HEK293 (cell line): Measurements from ENCODE around the gene GALNT9.

Source experiments
- CTCF ChIA-PET: fragments of 350-600 bp; formaldehyde crosslinking; extraction: SDS; loops from one replicate; lab custom pipeline; 2021; ENCODE audit warnings: antibody characterized with exemption; lab: Yijun Ruan, JAX
- POLR2A ChIA-PET: fragments of 300-600 bp; formaldehyde crosslinking; extraction: SDS; loops from one replicate; lab custom pipeline; 2020; ENCODE audit warnings: antibody characterized with exemption, inconsistent platforms; lab: Yijun Ruan, JAX
- H3K27ac ChIP-seq: fragments of 200-500 bp; sonication (Bioruptor generic); 2 replicates; pipeline ENCODE4 v1.5.1; 2014; ENCODE audit warnings: low read depth, low read length, control low read depth, inconsistent platforms; ENCODE audit errors: extremely low read depth
- H3K36me3 ChIP-seq, 2 experiments: fragments of 200-500 bp in 1 of 2; sonication (Bioruptor generic) in 1 of 2; 1 replicate in 1 of 2; 2 replicates in 1 of 2; pipeline ENCODE4 v1.5.1; 2014 to 2017; ENCODE audit warnings: inconsistent platforms in 2 of 2, low read length in 2 of 2; ENCODE audit not compliant: control insufficient read depth in 2 of 2, insufficient read depth in 1 of 2
- H3K4me1 ChIP-seq: fragments of 200-500 bp; sonication (Bioruptor generic); 2 replicates; pipeline ENCODE4 v1.5.1; 2014; ENCODE audit warnings: mild to moderate bottlenecking, low read length, inconsistent platforms; ENCODE audit not compliant: control insufficient read depth, insufficient read depth
- H3K4me3 ChIP-seq: 2 replicates; pipeline ENCODE4 v1.5.1; 2011; ENCODE audit warnings: low read depth, mild to moderate bottlenecking, control low read depth, low read length, moderate library complexity
- H3K9me3 ChIP-seq: fragments of 200-500 bp; sonication (Bioruptor generic); 2 replicates; pipeline ENCODE4 v1.5.1; 2014; ENCODE audit warnings: low read depth, low read length, inconsistent platforms; ENCODE audit not compliant: control insufficient read depth, insufficient read depth
- EGR2 ChIP-seq: fragments of 450-650 bp; formaldehyde crosslinking; IDR thresholded peaks from 2 replicates; pipeline ENCODE4 v1.5.1; 2016; ENCODE audit warnings: low read depth, missing biosample characterization, missing genetic modification characterization
- GLI4 ChIP-seq: fragments of 450-650 bp; formaldehyde crosslinking; IDR thresholded peaks from 2 replicates; pipeline ENCODE4 v1.5.1; 2016; ENCODE audit warnings: missing biosample characterization, missing genetic modification characterization
- HOXD13 ChIP-seq: sonication (generic); formaldehyde crosslinking; IDR thresholded peaks from 2 replicates; pipeline ENCODE4 v1.8.0; 2022; ENCODE audit warnings: missing genetic modification reagents, borderline replicate concordance
- KLF10 ChIP-seq: fragments of 450-650 bp; IDR thresholded peaks from 2 replicates; pipeline ENCODE4 v1.5.1; 2018; ENCODE audit warnings: missing biosample characterization, mild to moderate bottlenecking, missing genetic modification characterization
- KLF7 ChIP-seq: fragments of 450-650 bp; formaldehyde crosslinking; IDR thresholded peaks from 2 replicates; pipeline ENCODE4 v1.5.1; 2016; ENCODE audit warnings: missing biosample characterization, missing genetic modification characterization, borderline replicate concordance
- MEIS1 ChIP-seq: sonication (generic); formaldehyde crosslinking; IDR thresholded peaks from 2 replicates; pipeline ENCODE4 v1.8.1; 2022; ENCODE audit warnings: missing genetic modification reagents, mild to moderate bottlenecking, borderline replicate concordance
- OSR2 ChIP-seq: fragments of 450-650 bp; formaldehyde crosslinking; IDR thresholded peaks from 2 replicates; pipeline ENCODE4 v1.5.1; 2016; ENCODE audit warnings: missing biosample characterization, missing genetic modification characterization
- SALL2 ChIP-seq: fragments of 450-650 bp; formaldehyde crosslinking; IDR thresholded peaks from 2 replicates; pipeline ENCODE4 v1.5.0; 2017; ENCODE audit warnings: missing biosample characterization, mild to moderate bottlenecking, missing genetic modification characterization, borderline replicate concordance
- SCRT2 ChIP-seq: fragments of 450-650 bp; formaldehyde crosslinking; IDR thresholded peaks from 2 replicates; pipeline ENCODE4 v1.5.1; 2016; ENCODE audit warnings: missing biosample characterization, missing genetic modification characterization
- ZFHX2 ChIP-seq: fragments of 450-650 bp; formaldehyde crosslinking; conservative IDR thresholded peaks from 2 replicates; pipeline ENCODE4 v1.5.1; 2016; ENCODE audit warnings: missing biosample characterization, missing genetic modification characterization
- ZFP69B ChIP-seq: fragments of 450-650 bp; formaldehyde crosslinking; IDR thresholded peaks from 2 replicates; pipeline ENCODE4 v1.5.1; 2016; ENCODE audit warnings: missing biosample characterization, missing genetic modification characterization
- ZNF112 ChIP-seq: fragments of 450-650 bp; formaldehyde crosslinking; IDR thresholded peaks from 2 replicates; pipeline ENCODE4 v1.5.0; 2017; ENCODE audit warnings: missing biosample characterization, missing genetic modification characterization
- ZNF175 ChIP-seq: fragments of 450-650 bp; formaldehyde crosslinking; IDR thresholded peaks from 2 replicates; pipeline ENCODE4 v1.5.1; 2016; ENCODE audit warnings: missing biosample characterization, missing genetic modification characterization
- ZNF311 ChIP-seq: fragments of 450-650 bp; formaldehyde crosslinking; IDR thresholded peaks from 2 replicates; pipeline ENCODE4 v1.5.1; 2017; ENCODE audit warnings: missing biosample characterization, missing genetic modification characterization, borderline replicate concordance
- ZNF529 ChIP-seq: fragments of 450-650 bp; formaldehyde crosslinking; IDR thresholded peaks from 2 replicates; pipeline ENCODE4 v1.5.1; 2017; ENCODE audit warnings: missing genetic modification characterization, missing biosample characterization; ENCODE audit not compliant: insufficient replicate concordance
- ZNF530 ChIP-seq: fragments of 450-650 bp; formaldehyde crosslinking; IDR thresholded peaks from 2 replicates; pipeline ENCODE4 v1.5.1; 2016; ENCODE audit warnings: low read depth, missing biosample characterization, missing genetic modification characterization
- ZNF654 ChIP-seq: fragments of 450-650 bp; formaldehyde crosslinking; IDR thresholded peaks from 2 replicates; pipeline ENCODE4 v1.5.1; 2016; ENCODE audit warnings: low read depth, missing biosample characterization, missing genetic modification characterization
- TF ChIP-seq, protein P1 (sequence below): fragments of 450-650 bp; formaldehyde crosslinking; IDR thresholded peaks from 2 replicates; pipeline ENCODE4 v1.5.1; 2017; ENCODE audit warnings: missing biosample characterization, missing genetic modification characterization
- TF ChIP-seq, protein P2 (sequence below): fragments of 450-650 bp; formaldehyde crosslinking; IDR thresholded peaks from 2 replicates; pipeline ENCODE4 v1.5.1; 2016; ENCODE audit warnings: missing biosample characterization, missing genetic modification characterization, borderline replicate concordance
- TF ChIP-seq, protein P3 (sequence below): fragments of 450-650 bp; formaldehyde crosslinking; IDR thresholded peaks from 2 replicates; pipeline ENCODE4 v1.5.1; 2016; ENCODE audit warnings: missing biosample characterization, missing genetic modification characterization, low read depth
- TF ChIP-seq, protein P4 (sequence below): fragments of 450-650 bp; formaldehyde crosslinking; IDR thresholded peaks from 2 replicates; pipeline ENCODE4 v1.5.1; 2016; ENCODE audit warnings: missing biosample characterization, missing genetic modification characterization
- TF ChIP-seq, protein P5 (sequence below): fragments of 450-650 bp; formaldehyde crosslinking; IDR thresholded peaks from 2 replicates; pipeline ENCODE4 v1.5.1; 2016; ENCODE audit warnings: missing biosample characterization, missing genetic modification characterization
- TF ChIP-seq, protein P6 (sequence below): fragments of 450-650 bp; formaldehyde crosslinking; IDR thresholded peaks from 2 replicates; pipeline ENCODE4; 2016; ENCODE audit warnings: missing biosample characterization, missing genetic modification characterization

The GALNT9 gene

DNA sequence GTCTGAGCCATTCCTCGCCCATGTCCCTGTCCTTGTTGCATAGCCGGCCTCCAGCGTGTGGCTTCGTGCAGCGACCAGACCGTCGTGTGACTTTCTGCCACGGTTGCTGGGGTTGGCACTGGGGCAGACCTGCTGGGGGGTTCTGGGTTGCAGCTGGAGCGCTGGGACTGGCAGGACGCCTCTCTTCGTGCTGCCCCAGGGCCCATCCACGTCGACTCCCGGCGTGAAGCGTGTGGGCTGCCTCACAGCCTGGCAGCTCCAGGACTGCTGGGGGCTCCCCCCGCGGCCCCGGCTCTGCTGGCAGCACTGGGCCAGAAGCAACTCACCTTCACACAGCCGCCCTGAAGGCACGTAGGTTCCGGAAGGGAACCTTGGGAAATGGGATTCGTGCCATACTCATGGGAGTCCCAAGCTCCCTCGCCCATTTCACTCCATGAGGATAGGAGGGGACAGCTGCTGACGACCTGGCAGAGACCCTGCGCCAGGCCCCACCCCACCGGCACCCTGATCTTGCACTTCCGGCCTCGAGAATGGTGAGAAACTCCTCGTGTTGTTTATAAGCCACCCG is 51.9 kb downstream of the GALNT9 start (continued):
- TF ChIP-seq, protein P1, sequence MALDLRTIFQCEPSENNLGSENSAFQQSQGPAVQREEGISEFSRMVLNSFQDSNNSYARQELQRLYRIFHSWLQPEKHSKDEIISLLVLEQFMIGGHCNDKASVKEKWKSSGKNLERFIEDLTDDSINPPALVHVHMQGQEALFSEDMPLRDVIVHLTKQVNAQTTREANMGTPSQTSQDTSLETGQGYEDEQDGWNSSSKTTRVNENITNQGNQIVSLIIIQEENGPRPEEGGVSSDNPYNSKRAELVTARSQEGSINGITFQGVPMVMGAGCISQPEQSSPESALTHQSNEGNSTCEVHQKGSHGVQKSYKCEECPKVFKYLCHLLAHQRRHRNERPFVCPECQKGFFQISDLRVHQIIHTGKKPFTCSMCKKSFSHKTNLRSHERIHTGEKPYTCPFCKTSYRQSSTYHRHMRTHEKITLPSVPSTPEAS = no peak
- TF ChIP-seq GLI4 (tag by site-specific recombination) = no peak

DNA sequence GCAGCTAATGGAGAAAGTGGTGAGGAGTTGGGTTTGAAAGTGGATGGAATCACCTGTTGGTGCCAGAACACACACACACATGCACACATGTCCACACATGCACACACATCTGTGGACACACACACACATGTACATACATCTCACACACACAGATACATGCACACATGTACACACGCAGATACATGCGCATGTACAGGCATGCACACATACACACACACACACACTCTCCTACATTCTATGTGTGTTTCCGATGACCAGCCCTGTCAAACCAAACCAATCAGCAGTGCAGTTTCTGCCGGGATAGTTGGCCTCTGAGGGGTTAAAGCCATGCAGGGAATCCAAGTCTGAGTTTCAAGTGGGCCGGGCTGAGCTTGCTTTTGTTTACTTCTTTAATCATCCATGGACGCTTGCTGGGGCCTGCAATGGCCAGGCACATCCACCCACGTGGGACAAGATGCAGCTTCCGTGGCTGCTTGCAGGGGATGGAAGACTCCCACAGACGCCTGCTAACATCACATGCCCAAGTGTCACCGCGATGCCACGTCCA is 52.5 kb downstream of the GALNT9 start:
- peak; percentile 57 for TF ChIP-seq EGR2 (tag by site-specific recombination)
- TF ChIP-seq ZNF311 = no peak
- peak; percentile 86 for TF ChIP-seq SCRT2
- peak; percentile 75 for TF ChIP-seq ZFHX2
- TF ChIP-seq KLF10 (tag by site-specific recombination) = no peak
- CTCF ChIA-PET = no interaction called here

DNA sequence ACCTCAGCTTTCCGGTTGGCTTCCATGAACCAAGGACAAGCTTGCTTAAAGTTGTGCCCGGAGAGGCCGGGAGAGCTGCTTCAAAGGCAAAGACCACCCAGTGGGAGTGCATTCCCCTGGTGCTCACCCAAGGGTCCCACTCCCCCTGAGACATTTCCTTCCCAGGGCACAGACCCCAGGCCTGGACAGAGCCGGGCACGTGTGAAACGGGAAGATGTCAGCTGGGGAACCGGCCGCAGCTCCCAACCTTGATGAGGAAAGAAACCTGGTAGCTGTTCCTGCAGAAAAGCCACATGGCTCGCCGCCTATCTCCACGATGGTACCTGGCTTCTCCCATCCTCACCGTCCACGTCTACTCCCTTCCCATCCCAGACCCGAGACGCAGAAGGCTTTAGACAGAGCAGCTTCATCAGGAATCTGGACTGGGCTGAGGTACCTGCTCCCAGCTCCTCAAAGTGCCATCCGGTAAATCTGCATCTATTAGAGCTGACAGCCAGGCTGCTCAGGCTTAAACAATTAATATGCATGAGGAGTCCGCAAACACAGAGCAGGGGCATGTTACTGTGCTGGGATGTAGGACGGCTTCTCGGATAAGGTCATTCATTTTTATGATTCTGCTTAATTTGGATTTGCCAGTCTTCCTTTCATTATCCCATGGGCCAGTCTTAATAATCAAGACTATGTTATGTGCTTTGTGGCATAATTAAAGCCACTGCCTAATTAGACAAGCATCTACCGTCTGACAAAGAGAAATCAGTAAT is 53.1 kb downstream of the GALNT9 start:
- CTCF ChIA-PET = interaction anchor here (2.2 kb wide), 1 partner anchor 9 kb away, joined by 8 read pairs; no protein-coding TSS in a partner anchor
- no peak overlapping the region for H3K27ac ChIP-seq
- H3K9me3 ChIP-seq = no peaks in the 10 kb centered on the region
- H3K4me3 ChIP-seq = no peak overlapping the region
- TF ChIP-seq SALL2 = no peak
- TF ChIP-seq, protein P2, sequence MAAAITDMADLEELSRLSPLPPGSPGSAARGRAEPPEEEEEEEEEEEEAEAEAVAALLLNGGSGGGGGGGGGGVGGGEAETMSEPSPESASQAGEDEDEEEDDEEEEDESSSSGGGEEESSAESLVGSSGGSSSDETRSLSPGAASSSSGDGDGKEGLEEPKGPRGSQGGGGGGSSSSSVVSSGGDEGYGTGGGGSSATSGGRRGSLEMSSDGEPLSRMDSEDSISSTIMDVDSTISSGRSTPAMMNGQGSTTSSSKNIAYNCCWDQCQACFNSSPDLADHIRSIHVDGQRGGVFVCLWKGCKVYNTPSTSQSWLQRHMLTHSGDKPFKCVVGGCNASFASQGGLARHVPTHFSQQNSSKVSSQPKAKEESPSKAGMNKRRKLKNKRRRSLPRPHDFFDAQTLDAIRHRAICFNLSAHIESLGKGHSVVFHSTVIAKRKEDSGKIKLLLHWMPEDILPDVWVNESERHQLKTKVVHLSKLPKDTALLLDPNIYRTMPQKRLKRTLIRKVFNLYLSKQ (tag by site-specific recombination) = no peak
- TF ChIP-seq MEIS1 = no peak
- no peak for TF ChIP-seq ZNF529 (tag by site-specific recombination)
- TF ChIP-seq, protein P3, sequence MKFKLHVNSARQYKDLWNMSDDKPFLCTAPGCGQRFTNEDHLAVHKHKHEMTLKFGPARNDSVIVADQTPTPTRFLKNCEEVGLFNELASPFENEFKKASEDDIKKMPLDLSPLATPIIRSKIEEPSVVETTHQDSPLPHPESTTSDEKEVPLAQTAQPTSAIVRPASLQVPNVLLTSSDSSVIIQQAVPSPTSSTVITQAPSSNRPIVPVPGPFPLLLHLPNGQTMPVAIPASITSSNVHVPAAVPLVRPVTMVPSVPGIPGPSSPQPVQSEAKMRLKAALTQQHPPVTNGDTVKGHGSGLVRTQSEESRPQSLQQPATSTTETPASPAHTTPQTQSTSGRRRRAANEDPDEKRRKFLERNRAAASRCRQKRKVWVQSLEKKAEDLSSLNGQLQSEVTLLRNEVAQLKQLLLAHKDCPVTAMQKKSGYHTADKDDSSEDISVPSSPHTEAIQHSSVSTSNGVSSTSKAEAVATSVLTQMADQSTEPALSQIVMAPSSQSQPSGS (tag by site-specific recombination) = no peak
- TF ChIP-seq, protein P4, sequence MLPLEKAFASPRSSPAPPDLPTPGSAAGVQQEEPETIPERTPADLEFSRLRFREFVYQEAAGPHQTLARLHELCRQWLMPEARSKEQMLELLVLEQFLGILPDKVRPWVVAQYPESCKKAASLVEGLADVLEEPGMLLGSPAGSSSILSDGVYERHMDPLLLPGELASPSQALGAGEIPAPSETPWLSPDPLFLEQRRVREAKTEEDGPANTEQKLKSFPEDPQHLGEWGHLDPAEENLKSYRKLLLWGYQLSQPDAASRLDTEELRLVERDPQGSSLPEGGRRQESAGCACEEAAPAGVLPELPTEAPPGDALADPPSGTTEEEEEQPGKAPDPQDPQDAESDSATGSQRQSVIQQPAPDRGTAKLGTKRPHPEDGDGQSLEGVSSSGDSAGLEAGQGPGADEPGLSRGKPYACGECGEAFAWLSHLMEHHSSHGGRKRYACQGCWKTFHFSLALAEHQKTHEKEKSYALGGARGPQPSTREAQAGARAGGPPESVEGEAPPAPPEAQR (tag by site-specific recombination) = no peak
- no peak for TF ChIP-seq ZNF654
- no peak for TF ChIP-seq ZFP69B
- TF ChIP-seq OSR2 (tag by site-specific recombination) = no peak
- no peak for TF ChIP-seq GLI4 (tag by site-specific recombination)
- no peak for TF ChIP-seq ZNF530 (tag by site-specific recombination)
- no peak for TF ChIP-seq HOXD13 (CRISPR knock-in tag)
- no peak for TF ChIP-seq ZNF175 (tag by site-specific recombination)
- TF ChIP-seq KLF7 (tag by site-specific recombination) = no peak
- TF ChIP-seq, protein P5, sequence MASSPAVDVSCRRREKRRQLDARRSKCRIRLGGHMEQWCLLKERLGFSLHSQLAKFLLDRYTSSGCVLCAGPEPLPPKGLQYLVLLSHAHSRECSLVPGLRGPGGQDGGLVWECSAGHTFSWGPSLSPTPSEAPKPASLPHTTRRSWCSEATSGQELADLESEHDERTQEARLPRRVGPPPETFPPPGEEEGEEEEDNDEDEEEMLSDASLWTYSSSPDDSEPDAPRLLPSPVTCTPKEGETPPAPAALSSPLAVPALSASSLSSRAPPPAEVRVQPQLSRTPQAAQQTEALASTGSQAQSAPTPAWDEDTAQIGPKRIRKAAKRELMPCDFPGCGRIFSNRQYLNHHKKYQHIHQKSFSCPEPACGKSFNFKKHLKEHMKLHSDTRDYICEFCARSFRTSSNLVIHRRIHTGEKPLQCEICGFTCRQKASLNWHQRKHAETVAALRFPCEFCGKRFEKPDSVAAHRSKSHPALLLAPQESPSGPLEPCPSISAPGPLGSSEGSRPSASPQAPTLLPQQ = no peak
- TF ChIP-seq, protein P6, sequence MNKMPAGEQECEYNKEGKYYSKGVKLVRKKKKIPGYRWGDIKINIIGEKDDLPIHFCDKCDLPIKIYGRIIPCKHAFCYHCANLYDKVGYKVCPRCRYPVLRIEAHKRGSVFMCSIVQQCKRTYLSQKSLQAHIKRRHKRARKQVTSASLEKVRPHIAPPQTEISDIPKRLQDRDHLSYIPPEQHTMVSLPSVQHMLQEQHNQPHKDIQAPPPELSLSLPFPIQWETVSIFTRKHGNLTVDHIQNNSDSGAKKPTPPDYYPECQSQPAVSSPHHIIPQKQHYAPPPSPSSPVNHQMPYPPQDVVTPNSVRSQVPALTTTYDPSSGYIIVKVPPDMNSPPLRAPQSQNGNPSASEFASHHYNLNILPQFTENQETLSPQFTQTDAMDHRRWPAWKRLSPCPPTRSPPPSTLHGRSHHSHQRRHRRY (tag by site-specific recombination) = no peak
- TF ChIP-seq ZNF112 (tag by site-specific recombination) = no peak
- TF ChIP-seq, all 188 proteins: peak for 0
- POLR2A ChIA-PET = interaction anchor here (0.5 to 0.8 kb wide), 3 partner anchors 122 to 395 kb away, joined by 3 to 7 read pairs (median 4); no protein-coding TSS in a partner anchor
- Histone ChIP-seq H3K36me3 (no peaks in the 10 kb centered on the region), H3K4me1 (no peaks in the 10 kb centered on the region)

More for the DNA sequence above, 52.5 kb downstream of the GALNT9 start:
- POLR2A ChIA-PET = interaction anchor here (0.5 kb wide), 1 partner anchor 394 kb away, joined by 7 read pairs; no protein-coding TSS in a partner anchor
- Histone ChIP-seq H3K4me1 (no peaks in the 10 kb centered on the region), H3K4me3 (no peak overlapping the region), H3K9me3 (no peaks in the 10 kb centered on the region), H3K36me3 (no peaks in the 10 kb centered on the region), H3K27ac (no peak overlapping the region)
